Right lung (tissue), 5 donors: ENCODE results near the gene LATS2. TPM values are rescaled to one million over a fixed set of nuclear protein-coding genes. Genes with fewer than 3 reads are reported as not detected.

Experiments
- DNase-seq, 2 donors: peaks; one replicate each; pipeline ENCODE4 v3.0.0-alpha.2; 2013
- polyA plus RNA-seq, 5 donors: library from polyadenylated mRNA; unstranded; fragments of 120-200 nt; gene quantifications; one replicate each; pipeline versions ENCODE4 v1.2.1 to v1.2.3, GENCODE V29; 2013; ENCODE audit warnings: inconsistent platforms in 1 of 5, low replicate concordance in 1 of 5; ENCODE audit not compliant: insufficient read length in 5 of 5, insufficient read depth in 1 of 5

Gene LATS2
- polyA plus RNA-seq, 5 donors = 12.1 to 17.6 (median 15.0) TPM

- no peak for DNase-seq
These were observed 67.5 kb downstream of the LATS2 start for GRCh38 chr13:20993661-20994440.

GRCh38 chr13:20993211-20993610 is 68.2 kb downstream of the LATS2 start:
- no peak for DNase-seq

- DNase-seq = no peak
These were observed 69.5 kb downstream of the LATS2 start for GRCh38 chr13:20991741-20992520.

GRCh38 chr13:20990910-20991525 is 70.4 kb downstream of the LATS2 start:
- DNase-seq = no peak

GRCh38 chr13:20989656-20990321 is 71.6 kb downstream of the LATS2 start:
- peak; percentile 52 to 53 for DNase-seq

- DNase-seq = no peak
These were observed 72.3 kb downstream of the LATS2 start for GRCh38 chr13:20988909-20989655.

GRCh38 chr13:20988033-20988908 is 73.1 kb downstream of the LATS2 start:
- no peak for DNase-seq

- peak; percentile 49 for DNase-seq
These were observed 73.8 kb downstream of the LATS2 start for GRCh38 chr13:20987599-20987998.

GRCh38 chr13:20984879-20985278 is 76.5 kb downstream of the LATS2 start:
- DNase-seq = no peak

GRCh38 chr13:20983386-20983785 is 78.0 kb downstream of the LATS2 start:
- no peak for DNase-seq

- DNase-seq = no peak
These were observed 79.9 kb downstream of the LATS2 start for GRCh38 chr13:20981370-20982095.

GRCh38 chr13:20980899-20981298 is 80.5 kb downstream of the LATS2 start:
- no peak for DNase-seq

GRCh38 chr13:20980430-20980829 is 81.0 kb downstream of the LATS2 start:
- DNase-seq = no peak

GRCh38 chr13:20977394-20977793 is 84.0 kb downstream of the LATS2 start:
- DNase-seq = no peak

- no peak for DNase-seq
These were observed 86.3 kb downstream of the LATS2 start for GRCh38 chr13:20974981-20975585.

- DNase-seq = peak; percentile 62 to 70
These were observed 87.4 kb downstream of the LATS2 start for GRCh38 chr13:20973886-20974425.

- DNase-seq = no peak
These were observed 88.7 kb downstream of the LATS2 start for GRCh38 chr13:20972731-20973130.

GRCh38 chr13:20969182-20969581 is 92.2 kb downstream of the LATS2 start:
- DNase-seq = no peak

- DNase-seq = no peak
These were observed 92.6 kb downstream of the LATS2 start for GRCh38 chr13:20968745-20969144.
